PC-9 (cell line): ENCODE results near the gene SERPINI2.

Source experiments
- EZH2 ChIP-seq: fragments of 200-600 bp; sonication (generic); IDR thresholded peaks from 2 replicates; pipeline ENCODE4 v1.8.0; 2017; ENCODE audit warnings: antibody characterized with exemption, low read depth
- TF ChIP-seq, protein P1 (sequence below): fragments of 200-600 bp; sonication (generic); conservative IDR thresholded peaks from 2 replicates; pipeline ENCODE4 v1.6.1; 2017; ENCODE audit warnings: mixed run types, antibody characterized with exemption, mild to moderate bottlenecking, moderate library complexity

DNA sequence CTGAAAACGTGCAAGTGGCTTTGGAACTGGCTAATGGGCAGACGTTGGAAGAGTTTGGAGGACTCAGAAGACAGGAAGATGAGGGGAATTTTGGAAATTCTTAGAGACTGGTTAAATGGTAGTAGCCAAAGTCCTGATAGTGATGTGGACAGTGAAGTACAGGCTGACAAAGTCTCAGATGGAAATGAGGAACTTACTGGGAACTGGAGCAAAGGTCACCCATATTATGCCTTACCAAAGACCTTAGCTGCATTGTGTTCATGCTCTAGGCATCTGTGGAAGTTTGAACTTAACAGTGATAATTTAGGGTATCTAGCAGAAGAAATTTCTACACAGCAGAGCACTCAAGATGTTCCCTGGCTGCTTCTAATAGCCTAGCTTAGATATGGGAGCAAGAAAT is 28.6 kb upstream of the SERPINI2 start:
- TF ChIP-seq, protein P1, sequence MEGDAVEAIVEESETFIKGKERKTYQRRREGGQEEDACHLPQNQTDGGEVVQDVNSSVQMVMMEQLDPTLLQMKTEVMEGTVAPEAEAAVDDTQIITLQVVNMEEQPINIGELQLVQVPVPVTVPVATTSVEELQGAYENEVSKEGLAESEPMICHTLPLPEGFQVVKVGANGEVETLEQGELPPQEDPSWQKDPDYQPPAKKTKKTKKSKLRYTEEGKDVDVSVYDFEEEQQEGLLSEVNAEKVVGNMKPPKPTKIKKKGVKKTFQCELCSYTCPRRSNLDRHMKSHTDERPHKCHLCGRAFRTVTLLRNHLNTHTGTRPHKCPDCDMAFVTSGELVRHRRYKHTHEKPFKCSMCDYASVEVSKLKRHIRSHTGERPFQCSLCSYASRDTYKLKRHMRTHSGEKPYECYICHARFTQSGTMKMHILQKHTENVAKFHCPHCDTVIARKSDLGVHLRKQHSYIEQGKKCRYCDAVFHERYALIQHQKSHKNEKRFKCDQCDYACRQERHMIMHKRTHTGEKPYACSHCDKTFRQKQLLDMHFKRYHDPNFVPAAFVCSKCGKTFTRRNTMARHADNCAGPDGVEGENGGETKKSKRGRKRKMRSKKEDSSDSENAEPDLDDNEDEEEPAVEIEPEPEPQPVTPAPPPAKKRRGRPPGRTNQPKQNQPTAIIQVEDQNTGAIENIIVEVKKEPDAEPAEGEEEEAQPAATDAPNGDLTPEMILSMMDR = no peak
- no peak for TF ChIP-seq EZH2
